ENCODE data around the gene OLIG1.

Gene OLIG1

DNA sequence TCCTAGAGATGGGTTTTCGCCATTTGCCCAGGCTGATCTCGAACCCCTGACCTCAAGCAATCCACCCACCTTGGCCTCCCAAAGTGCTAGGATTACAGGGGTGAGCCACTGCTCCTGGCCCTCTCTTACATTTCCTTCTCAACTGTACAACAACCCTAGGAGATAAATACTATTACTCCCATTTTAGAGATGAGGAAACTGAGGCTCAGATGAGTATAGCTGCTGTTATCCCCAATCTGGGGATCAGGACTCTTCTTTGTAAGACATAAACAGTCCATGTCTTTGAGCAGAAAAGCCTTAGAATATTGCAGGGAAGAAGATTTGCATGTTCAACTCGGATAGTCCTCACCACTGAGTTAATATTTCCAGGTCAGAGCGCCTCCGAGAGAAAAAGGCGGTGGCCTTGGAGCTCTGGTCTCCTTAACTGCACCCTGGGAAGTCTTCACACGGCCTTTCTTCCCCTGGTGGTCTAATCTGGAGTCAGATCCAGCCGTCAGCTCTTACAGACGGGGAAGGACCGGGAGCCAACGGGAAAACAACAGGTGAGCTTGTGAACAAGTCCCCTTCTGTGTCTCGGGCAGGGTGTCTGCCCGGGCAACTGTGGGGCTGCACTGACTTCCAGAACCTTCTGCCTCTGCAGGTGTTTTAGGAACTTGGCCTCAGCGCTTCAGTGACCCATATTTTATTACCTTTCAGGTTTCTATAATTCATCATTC, 5.9 kb upstream of the OLIG1 start:
- DNase-seq: no peak

- DNase-seq: no peak
These were observed 5.1 kb upstream of the OLIG1 start for GRCh38 chr21:33064623-33065390.

GRCh38 chr21:33067043-33067442, 2.9 kb upstream of the OLIG1 start:
- no peak for DNase-seq

DNA sequence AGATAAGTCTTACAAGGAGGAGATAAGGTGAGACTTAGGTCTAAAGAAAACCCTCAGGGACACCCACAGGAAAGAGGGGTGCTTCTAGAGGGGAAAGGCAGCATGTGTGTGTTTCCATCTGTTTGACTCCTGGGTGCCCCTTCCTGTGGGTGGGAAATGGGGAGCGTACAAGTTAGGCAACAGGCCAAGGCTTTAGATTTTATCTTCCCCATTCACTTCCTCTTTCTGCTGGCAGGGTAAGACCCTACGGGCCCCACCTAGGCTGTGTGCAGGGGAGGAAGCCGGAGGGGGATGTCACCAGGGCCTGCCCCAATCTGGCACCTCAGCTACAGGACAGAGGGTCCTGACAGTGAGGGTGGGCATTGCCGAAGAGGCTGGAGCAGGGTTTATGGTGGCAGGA, 2.5 kb upstream of the OLIG1 start:
- DNase-seq: peak in 1 of 2 donors; percentile 9

GRCh38 chr21:33069243-33069642, 698 bp upstream of the OLIG1 start:
- DNase-seq: no peak

- no peak for DNase-seq
These were observed 322 bp upstream of the OLIG1 start for GRCh38 chr21:33069645-33069993.

GRCh38 chr21:33070744-33070997, 730 bp downstream of the OLIG1 start:
- DNase-seq: no peak

DNA sequence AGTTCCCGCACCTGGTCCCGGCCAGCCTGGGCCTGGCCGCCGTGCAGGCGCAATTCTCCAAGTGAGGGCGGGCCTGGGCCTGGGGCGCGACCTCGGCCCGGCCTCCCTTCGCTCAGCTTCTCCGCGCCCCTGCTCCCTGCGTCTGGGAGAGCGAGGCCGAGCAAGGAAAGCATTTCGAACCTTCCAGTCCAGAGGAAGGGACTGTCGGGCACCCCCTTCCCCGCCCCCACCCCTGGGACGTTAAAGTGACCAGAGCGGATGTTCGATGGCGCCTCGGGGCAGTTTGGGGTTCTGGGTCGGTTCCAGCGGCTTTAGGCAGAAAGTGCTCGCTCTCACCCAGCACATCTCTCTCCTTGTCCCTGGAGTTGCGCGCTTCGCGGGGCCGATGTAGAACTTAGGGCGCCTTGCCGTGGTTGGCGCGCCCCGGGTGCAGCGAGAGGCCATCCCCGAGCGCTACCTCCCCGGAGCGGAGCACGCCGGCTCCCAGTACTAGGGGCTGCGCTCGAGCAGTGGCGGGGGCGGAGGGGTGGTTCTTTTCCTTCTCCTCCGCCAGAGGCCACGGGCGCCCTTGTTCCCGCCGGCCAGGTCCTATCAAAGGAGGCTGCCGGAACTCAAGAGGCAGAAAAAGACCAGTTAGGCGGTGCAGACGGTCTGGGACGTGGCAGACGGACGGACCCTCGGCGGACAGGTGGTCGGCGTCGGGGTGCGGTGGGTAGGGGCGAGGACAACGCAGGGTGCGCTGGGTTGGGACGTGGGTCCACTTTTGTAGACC, 1.2 kb downstream of the OLIG1 start:
- DNase-seq: no peak

DNA sequence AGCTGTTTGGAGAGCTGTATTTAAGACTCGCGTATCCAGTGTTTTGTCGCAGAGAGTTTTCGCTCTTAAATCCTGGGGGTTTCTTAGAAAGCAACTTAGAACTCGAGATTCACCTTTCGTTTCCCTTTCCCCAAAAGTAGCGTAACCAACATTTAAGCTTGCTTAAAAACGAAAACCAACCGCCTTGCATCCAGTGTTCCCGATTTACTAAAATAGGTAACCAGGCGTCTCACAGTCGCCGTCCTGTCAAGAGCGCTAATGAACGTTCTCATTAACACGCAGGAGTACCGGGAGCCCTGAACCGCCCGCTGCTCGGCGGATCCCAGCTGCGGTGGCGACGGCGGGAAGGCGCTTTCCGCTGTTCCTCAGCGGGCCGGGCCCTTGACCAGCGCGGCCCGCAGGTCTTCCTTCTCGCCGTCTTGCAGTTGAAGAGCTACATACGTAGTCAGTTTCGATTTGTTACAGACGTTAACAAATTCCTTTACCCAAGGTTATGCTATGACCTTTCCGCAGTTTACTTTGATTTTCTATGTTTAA, 1.9 kb downstream of the OLIG1 start:
- DNase-seq: no peak

GRCh38 chr21:33073636-33074035, 3.7 kb downstream of the OLIG1 start:
- no peak for DNase-seq

DNA sequence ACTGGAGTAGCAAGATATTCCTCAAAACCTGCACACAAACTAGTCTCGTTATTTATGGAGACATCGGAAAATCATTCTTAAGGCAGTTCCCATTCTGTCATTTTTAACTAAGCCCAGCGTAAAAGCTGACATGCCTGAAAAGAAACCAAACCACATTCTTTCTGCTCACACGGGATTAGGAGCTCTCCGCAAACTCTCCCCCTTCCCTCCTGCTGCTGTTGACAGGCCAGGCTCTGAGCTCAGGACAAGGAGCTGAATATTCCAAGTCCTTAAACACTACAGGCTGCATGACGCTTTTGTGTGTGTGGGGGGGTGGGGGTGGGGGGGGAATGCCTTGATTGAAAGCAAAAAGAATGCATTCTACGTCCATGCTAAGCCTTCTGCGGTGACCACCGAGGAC, 5.2 kb downstream of the OLIG1 start:
- no peak for DNase-seq

DNA sequence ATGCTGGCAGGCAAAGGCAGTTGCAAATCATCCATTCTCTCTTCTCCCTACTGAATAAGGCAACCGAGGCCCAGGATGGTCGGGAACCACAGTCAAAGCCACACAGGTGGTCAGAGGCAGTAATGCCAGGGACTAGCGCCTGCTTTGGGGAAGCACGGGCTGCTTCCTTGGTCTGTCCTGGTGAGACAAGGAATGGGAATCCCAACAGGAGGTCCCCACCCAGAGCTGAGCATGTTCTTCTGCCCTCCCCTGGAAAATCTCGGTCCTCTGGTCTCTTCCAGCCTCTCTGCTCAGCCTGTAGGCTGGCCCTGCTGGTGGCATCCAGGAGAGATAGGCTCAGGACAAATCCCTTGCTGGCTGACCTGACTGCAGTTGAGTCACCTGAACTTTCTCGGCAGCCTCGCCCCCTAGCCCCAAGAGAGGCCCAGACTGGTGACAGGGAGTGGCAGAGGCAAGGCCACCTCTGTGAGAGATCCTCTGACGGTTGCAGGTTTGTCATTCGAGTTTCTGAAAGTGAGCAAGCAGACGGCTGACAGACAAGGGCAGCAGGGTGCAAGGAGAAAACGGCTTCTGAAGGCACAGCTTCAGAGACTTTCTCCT, 5.8 kb downstream of the OLIG1 start:
- DNase-seq: no peak

- DNase-seq: no peak
These were observed 6.8 kb downstream of the OLIG1 start for GRCh38 chr21:33076600-33077329.

DNA sequence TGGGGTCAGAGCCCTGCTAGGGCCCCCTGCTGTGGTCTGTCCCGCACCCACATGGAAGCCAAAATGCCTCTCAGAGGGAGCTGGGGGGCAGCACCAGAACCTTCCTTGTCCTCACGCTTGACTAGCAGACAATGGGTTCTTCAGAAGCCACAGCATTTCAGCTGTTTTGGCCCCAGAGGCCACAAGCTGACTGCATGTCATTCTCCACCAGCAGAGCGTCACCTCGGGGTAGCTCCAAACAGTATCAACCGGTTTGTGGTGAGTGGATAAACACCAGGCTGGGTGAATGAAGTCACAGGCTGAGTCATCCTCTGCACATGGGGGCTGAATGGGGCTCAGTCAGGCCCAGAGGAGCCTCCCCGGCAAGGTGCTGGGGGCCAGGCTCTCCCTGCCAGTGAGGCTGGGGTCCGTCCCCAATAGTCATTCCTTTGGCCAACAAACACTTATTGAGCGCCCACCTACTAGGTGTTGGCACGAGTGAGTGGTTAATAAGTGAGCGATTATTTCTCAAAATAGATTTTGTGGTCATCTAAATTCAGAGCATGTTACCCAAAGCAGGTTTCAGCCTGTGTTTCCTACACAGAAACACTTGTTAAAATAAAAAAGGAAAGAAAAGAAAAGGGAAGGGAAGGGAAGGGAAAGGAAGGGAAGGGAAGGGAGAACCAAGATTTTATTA, 9.1 kb downstream of the OLIG1 start:
- peak in 1 of 2 donors; percentile 51 for DNase-seq

DNA sequence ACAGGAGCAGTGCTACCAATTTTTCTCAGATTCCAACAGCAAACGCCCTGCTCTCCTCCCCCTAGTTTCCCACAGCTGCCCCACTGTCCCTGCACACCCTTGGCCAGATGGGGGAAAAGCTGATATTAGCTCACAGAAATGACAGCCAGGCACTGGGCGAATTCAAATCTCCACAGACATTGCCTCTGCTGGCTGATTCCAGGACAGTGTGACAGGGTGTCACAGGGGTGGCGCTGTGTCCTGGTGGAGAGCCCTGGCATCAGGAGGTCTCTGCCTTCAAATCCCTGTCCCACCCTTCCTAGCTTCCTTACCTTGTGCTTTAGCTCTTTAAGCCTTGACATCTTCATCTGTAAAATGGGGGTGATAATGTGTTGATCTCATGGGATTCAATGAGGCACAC, 10.4 kb downstream of the OLIG1 start:
- no peak for DNase-seq

DNA sequence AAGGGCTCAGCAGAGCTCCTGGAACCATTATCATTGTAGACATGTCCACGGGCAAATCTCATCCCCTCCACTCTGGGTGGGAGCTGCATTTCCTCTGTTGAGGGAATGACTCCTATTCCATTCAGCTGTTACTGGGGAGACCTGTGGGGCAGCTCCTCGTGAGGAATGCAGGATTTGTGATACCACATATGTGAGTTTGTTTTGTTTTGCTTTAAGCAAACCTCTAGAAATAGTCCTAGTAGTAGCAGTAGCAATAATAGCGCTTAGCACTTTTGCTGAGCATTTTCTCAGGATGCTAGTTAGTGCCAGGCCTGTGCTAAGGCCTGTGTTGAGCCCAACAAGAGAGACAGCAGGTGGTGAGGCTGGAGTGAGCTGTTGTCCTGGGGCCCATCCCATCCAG, 10.8 kb downstream of the OLIG1 start:
- DNase-seq: no peak

GRCh38 chr21:33088384-33088783, 18.4 kb downstream of the OLIG1 start:
- DNase-seq: no peak

- peak in 1 of 2 donors; percentile 63 for DNase-seq
These were observed 19.6 kb downstream of the OLIG1 start for GRCh38 chr21:33089395-33090119.

DNA sequence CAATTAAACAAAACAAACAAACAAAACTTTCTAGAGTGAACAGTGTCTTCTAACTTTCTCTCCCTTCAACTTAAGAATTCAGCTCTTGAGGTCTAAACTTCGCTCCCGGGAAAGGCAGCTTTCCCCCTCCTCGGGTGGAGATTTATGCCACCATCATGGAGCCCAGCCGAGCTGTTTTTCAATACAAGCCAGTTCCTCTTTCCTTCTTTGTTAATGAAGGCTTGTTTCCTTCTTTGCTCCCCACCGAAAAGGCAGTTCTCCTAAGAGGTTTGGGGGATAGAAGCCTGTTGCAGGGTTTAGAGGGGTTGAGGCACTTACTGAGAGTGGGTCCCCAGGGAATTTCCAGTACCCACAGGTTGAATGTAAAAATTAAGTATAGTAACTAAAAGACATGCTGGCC, 26.5 kb downstream of the OLIG1 start:
- DNase-seq: no peak

GRCh38 chr21:33099131-33099530, 29.2 kb downstream of the OLIG1 start:
- DNase-seq: no peak

GRCh38 chr21:33101300-33101911, 31.5 kb downstream of the OLIG1 start:
- peak in 1 of 2 donors; percentile 57 for DNase-seq

All from CD4-positive, alpha-beta T cell treated with Interleukin-1 beta for 1 hour (primary cell).